ENCODE data around the gene RAP1GDS1.
A peak's percentile ranks its signal among the peaks of the same experiment; 100 is the strongest.

RAP1GDS1 gene, protein sequence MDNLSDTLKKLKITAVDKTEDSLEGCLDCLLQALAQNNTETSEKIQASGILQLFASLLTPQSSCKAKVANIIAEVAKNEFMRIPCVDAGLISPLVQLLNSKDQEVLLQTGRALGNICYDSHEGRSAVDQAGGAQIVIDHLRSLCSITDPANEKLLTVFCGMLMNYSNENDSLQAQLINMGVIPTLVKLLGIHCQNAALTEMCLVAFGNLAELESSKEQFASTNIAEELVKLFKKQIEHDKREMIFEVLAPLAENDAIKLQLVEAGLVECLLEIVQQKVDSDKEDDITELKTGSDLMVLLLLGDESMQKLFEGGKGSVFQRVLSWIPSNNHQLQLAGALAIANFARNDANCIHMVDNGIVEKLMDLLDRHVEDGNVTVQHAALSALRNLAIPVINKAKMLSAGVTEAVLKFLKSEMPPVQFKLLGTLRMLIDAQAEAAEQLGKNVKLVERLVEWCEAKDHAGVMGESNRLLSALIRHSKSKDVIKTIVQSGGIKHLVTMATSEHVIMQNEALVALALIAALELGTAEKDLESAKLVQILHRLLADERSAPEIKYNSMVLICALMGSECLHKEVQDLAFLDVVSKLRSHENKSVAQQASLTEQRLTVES

GRCh38 chr4:98260579-98261404 lies at the start of gene RAP1GDS1:
TSS of gene RAP1GDS1 (plus strand) at chr4:98261384. CDS start at chr4:98261566, 182 bp downstream.
- peak; percentile 54 for DNase-seq

DNA sequence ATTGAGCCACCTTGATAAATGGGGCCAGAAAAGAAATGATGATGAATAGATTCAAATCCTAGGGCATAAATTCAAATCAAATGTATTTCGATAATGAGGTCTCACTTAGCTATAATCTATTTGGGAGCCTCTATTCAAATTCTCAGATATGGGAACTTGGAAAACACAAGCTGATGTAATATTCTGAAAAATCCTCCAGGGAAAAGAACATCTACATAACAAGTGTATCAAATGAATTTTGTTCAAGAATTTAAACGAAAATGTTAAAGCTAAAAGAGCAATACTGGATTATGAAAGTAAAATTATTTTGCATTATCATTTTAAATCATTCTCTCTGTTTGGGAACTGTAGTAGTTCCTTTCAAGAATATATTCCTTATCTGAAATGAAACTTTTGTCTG lies 38.9 kb upstream of the RAP1GDS1 start:
- no peak for DNase-seq

- no peak for DNase-seq
These were observed 34.8 kb upstream of the RAP1GDS1 start for GRCh38 chr4:98226396-98226795.

- DNase-seq: no peak
These were observed 30.2 kb upstream of the RAP1GDS1 start for GRCh38 chr4:98230961-98231360.

DNA sequence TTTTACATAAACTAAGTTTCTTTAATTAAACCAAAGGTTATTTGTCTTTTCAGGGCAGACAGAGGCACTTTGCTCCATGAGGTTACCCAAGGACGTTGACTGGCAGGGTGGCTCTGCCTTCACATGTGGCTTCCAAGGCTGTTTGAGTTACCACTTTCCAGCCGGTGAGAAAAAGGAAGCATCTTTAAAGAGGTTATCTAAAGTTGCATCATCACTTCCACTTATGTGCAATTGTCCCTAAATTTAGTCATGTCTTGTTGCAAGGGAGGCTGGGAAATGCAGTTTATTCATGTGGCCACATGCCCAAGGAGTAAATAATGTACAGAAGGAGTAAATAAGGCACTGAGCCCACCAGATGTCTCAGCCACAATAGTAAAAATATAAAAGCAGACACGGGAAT lies 29.0 kb upstream of the RAP1GDS1 start:
- DNase-seq: no peak

GRCh38 chr4:98237204-98237603 lies 24.0 kb upstream of the RAP1GDS1 start:
- no peak for DNase-seq

DNA sequence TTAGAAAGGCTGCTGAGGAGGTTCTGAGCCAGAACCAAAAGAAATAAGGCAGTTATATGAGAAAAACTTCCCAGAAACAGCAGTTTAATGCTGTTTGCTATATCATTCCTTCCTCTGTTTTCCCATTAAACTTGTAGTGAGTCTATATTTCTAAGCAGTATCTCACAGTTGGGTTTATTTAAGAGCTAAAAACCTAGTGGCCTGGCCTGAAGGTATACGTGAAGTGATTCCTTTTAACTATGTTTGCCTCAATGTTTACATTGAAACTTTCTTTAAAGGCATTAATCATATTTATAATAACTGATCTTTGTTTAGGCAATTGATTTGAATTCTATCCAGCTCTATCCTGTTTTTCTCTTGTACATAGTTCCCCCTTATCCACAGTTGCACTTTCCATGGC lies 19.1 kb upstream of the RAP1GDS1 start:
- DNase-seq: no peak

DNA sequence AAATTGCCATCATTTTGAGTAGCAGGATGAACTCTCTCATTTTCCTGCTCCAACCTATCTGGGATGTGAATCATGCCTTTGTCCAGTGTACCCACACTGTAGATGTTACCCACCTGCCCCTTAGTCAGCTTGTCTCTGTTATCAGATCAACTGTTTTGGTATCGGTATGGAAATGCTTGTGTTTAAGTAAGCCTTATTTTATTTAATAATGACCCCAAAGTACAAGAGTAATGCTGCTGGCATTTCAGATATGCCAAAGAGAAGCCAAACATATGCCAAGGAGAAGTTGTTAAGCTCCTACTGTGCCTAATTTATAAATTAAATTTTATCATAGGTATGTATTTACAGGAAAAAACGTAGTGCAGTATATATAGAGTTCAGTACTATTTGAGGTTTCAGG lies 18.6 kb upstream of the RAP1GDS1 start:
- DNase-seq: no peak

DNA sequence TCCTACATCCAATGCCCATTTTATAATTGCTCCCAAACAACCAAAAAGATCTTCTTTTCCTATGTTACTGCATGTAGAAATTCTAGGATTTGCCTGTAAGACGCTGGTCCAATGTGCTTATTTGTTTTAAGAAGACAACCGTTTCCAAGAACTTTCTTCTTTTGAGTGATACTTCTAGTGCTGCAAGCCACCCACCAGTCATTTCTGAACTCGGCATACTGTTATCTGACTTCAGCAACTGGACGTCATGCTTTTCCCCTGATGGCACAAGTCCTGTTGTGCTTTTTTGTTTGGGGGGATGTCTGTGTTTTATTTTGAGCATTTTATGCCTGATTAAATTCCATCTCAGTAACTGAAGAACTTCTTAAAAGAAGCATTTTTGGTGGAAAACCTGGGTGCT lies 16.0 kb upstream of the RAP1GDS1 start:
- no peak for DNase-seq

DNA sequence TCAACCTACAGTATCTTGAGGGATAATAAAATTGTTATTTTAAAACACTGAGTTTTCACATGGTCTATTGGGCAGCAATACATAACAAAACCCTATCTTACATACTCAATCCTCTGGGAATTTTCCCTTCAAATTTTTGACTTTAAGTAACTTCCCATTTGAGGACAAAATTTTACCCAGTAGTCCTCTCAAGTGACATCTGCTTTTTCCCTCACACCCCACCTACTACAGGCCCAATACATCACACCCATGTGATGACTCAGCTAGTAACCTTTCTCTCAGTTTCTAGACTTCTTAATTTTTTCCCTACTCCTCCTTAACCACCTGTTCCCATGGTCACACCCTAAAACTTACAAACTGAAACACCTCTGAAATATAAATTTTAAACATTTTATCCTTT lies 12.2 kb upstream of the RAP1GDS1 start:
- no peak for DNase-seq

DNA sequence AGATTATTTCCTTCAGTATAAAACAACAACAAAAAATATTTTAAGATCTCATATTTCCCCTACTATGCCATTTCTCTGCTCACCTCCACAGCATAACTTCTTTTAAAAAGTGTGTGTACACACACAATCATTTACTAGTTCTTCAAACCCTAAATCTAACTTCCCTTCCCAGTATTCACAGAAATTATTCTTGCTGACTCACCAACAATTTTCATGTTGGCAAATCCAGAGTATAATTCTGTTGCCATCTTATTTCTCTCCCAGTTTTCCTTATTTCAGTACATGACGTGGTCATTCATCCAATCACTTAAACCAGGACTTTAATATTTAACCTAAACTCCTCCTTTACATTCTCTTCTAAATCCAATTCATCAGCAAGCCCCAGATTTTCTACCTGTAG lies 11.4 kb upstream of the RAP1GDS1 start:
- DNase-seq: no peak

DNA sequence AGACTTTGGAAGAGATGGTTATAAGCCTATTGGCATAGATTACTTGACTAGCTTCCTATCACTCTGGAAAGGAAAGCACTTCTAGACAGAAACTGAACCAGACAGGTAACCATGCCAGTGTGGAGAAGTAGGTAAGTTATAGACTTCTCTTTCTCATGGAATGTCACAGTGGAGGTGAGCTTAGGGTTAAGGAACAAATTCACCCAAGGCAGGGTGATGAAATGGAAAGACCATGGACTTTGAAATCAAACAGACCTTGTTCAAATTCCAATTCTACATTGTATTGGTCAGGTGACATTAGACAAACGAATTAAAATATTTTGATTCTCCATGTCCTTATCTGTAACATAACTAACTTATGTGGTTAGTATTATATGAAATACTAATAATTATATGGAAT lies 7.7 kb upstream of the RAP1GDS1 start:
- no peak for DNase-seq

GRCh38 chr4:98260047-98260578 lies 1.1 kb upstream of the RAP1GDS1 start:
- DNase-seq: peak; percentile 4

GRCh38 chr4:98261405-98262291 lies 464 bp downstream of the RAP1GDS1 start:
- DNase-seq: peak; percentile 40

DNA sequence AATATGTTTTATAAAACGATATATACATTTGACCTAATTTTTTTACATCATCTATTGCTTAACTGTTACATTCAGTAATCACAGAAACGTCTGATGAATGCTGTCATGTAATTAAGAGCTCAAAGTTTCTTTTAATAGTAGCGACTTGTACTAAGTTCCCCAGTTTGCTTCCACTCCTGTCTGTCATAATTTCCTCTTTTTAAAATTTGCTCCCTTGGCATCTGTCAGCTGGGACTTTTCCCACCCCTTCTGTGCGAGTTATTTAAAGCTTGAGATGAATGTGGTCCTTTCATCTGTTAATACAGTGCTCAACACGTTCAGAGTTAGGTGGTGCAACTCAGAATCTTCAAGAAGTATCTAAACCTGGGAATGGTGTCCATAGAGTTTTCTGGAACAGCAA lies 1.2 kb downstream of the RAP1GDS1 start:
- DNase-seq: no peak

GRCh38 chr4:98267498-98267897 lies 6.3 kb downstream of the RAP1GDS1 start:
- DNase-seq: no peak

- DNase-seq: no peak
These were observed 14.0 kb downstream of the RAP1GDS1 start for GRCh38 chr4:98275145-98275544.

GRCh38 chr4:98283219-98284189 lies 22.3 kb downstream of the RAP1GDS1 start:
- DNase-seq: no peak

DNA sequence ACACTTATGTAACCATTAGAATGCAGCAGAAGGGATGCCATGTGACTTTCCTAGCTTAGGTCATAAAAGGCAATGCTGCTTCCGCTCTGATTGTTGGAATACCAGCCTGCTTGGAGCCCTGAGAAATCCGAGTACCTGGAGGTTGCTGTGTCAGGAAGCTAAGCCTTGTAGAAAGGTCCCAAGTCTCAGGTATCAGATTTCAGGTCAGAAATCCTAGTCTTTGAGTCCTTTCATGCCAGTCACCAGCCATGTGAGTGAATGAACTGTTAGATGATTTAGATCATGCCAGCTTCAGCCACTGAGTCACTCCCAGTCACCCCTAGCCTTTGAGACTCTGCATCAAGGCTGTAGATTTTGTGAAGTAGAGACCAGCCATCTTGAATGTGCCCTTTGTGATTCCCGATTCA lies 23.5 kb downstream of the RAP1GDS1 start:
- DNase-seq: no peak

GRCh38 chr4:98285676-98286075 lies 24.5 kb downstream of the RAP1GDS1 start:
- DNase-seq: no peak

DNA sequence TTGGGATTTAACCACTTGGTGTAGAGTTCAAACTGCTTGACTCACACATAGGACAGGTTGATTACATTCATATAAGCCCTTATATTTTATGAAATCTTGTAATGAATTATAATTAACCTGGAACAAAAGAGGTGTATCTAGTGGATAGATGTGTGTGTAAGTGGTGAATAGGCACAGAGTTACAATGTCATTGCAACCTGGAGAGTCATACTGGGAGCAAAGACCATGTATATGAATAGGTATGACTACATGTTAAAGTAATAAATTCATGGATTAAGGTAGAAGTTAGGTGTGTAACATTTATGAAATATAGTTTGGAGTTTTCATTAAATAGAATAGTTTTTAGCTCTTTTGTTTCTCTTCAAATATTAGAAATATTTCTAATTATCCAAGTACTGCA lies 26.1 kb downstream of the RAP1GDS1 start:
- DNase-seq: no peak
